SK-N-SH (cell line): ENCODE results near the gene SHANK2. TPM values are rescaled to one million over a fixed set of nuclear protein-coding genes. Genes with fewer than 3 reads are reported as not detected.

ENCODE experiments used
- CTCF ChIA-PET: fragments of 300-600, 350-600 bp; formaldehyde crosslinking; extraction: SDS; loops from one replicate; lab custom pipeline; 2021; lab: Yijun Ruan, JAX
- POLR2A ChIA-PET: fragments of 350-600 bp; sonication (Branson Sonifier 250); formaldehyde crosslinking; extraction: SDS; loops from one replicate; lab custom pipeline; 2020; ENCODE audit warnings: antibody characterized with exemption, inconsistent platforms; lab: Yijun Ruan, JAX
- DNase-seq: peaks from one replicate; pipeline ENCODE4 v3.0.0; 2012
- H2AFZ ChIP-seq: fragments of 200-600 bp; sonication (generic); 2 replicates; pipeline ENCODE4 v1.8.1; 2016; ENCODE audit warnings: antibody characterized with exemption, mild to moderate bottlenecking, low read depth
- H3F3A ChIP-seq: fragments of 200-600 bp; sonication (generic); replicated peaks from 2 replicates; pipeline ENCODE3; 2016; ENCODE audit warnings: antibody characterized with exemption, mild to moderate bottlenecking; ENCODE audit not compliant: insufficient read depth
- H3K27ac ChIP-seq, 2 experiments: fragments of 200-500 bp in 1 of 2; fragments of 200-600 bp in 1 of 2; sonication (Bioruptor generic) in 1 of 2; sonication (generic), shearing (Covaris generic) in 1 of 2; 2 replicates each; pipeline versions ENCODE4 v1.5.1 to v1.6.1; 2014 to 2016; ENCODE audit warnings: low read depth in 2 of 2, inconsistent platforms in 1 of 2, low read length in 1 of 2, mild to moderate bottlenecking in 1 of 2, mixed read lengths in 1 of 2
- H3K27me3 ChIP-seq: fragments of 200-600 bp; sonication (generic), shearing (Covaris generic); 2 replicates; pipeline ENCODE4 v1.6.1; 2016; ENCODE audit warnings: mixed run types; ENCODE audit not compliant: insufficient read depth
- H3K36me3 ChIP-seq, 2 experiments: fragments of 200-500 bp in 1 of 2; fragments of 200-600 bp in 1 of 2; sonication (Bioruptor generic) in 1 of 2; sonication (generic) in 1 of 2; replicated peaks in 1 of 2; 2 replicates each; pipeline versions ENCODE3 to v1.5.1; 2014 to 2016; ENCODE audit warnings: low read length in 1 of 2, mild to moderate bottlenecking in 1 of 2; ENCODE audit not compliant: insufficient read depth in 2 of 2, control insufficient read depth in 1 of 2
- H3K4me1 ChIP-seq, 2 experiments: fragments of 200-500 bp in 1 of 2; fragments of 200-600 bp in 1 of 2; sonication (Bioruptor generic) in 1 of 2; sonication (generic), shearing (Covaris generic) in 1 of 2; 2 replicates each; pipeline versions ENCODE4 v1.5.1 to v1.6.1; 2014 to 2016; ENCODE audit warnings: low read depth in 1 of 2, low read length in 1 of 2, mixed run types in 1 of 2; ENCODE audit not compliant: insufficient read depth in 2 of 2, control insufficient read depth in 1 of 2
- H3K4me2 ChIP-seq: fragments of 200-600 bp; sonication (generic), shearing (Covaris generic); 2 replicates; pipeline ENCODE4 v1.6.1; 2017; ENCODE audit warnings: mixed run types
- H3K4me3 ChIP-seq, 2 experiments: fragments of 200-500 bp in 1 of 2; fragments of 200-600 bp in 1 of 2; sonication (Bioruptor generic) in 1 of 2; sonication (generic), shearing (Covaris generic) in 1 of 2; 2 replicates each; pipeline versions ENCODE4 v1.5.1 to v1.8.1; 2014 to 2016; ENCODE audit warnings: low read depth in 2 of 2, inconsistent platforms in 1 of 2, low read length in 1 of 2, mild to moderate bottlenecking in 1 of 2, mixed read lengths in 1 of 2, moderate library complexity in 1 of 2
- H3K79me2 ChIP-seq: fragments of 200-600 bp; sonication (generic); 2 replicates; pipeline ENCODE4 v1.8.1; 2017; ENCODE audit warnings: mild to moderate bottlenecking; ENCODE audit not compliant: insufficient read depth
- H3K9ac ChIP-seq: fragments of 200-600 bp; sonication (generic); 2 replicates; pipeline ENCODE4 v1.6.1; 2017; ENCODE audit warnings: mixed run types
- H3K9me2 ChIP-seq: fragments of 200-600 bp; sonication (generic); 2 replicates; pipeline ENCODE4 v1.6.1; 2017; ENCODE audit warnings: mixed run types
- H3K9me3 ChIP-seq: fragments of 200-600 bp; sonication (generic); 2 replicates; pipeline ENCODE4 v1.6.1; 2017; ENCODE audit warnings: mixed run types, mild to moderate bottlenecking, moderate library complexity
- H4K20me1 ChIP-seq: fragments of 200-600 bp; sonication (generic); 2 replicates; pipeline ENCODE4 v1.6.1; 2017; ENCODE audit warnings: mild to moderate bottlenecking, mixed run types; ENCODE audit not compliant: insufficient read depth
- EZH2phosphoT487 ChIP-seq: fragments of 200-600 bp; sonication (generic); IDR thresholded peaks from 2 replicates; pipeline ENCODE4 v1.6.1; 2017; ENCODE audit warnings: low read depth, mixed run types, mild to moderate bottlenecking, antibody characterized with exemption, moderate library complexity, borderline replicate concordance
- GATA2 ChIP-seq: sonication (generic); formaldehyde crosslinking; IDR thresholded peaks from 2 replicates; pipeline ENCODE4 v1.5.0; 2020; ENCODE audit warnings: mild to moderate bottlenecking, missing genetic modification reagents
- NFIC ChIP-seq: IDR thresholded peaks from 2 replicates; pipeline ENCODE4 v1.4.0; 2012; ENCODE audit warnings: borderline replicate concordance
- YY1 ChIP-seq: IDR thresholded peaks from 2 replicates; pipeline ENCODE4 v1.4.0; 2012; ENCODE audit warnings: low read depth, mild to moderate bottlenecking
- WGBS: methylation state at CpG from one replicate; pipeline ENCODE4 v1.1.6; 2017; ENCODE audit warnings: low lambda C conversion rate; 5-methylcytosine and 5-hydroxymethylcytosine counted together
- polyA plus RNA-seq, 3 experiments: library from polyadenylated mRNA; depleted of rRNA; stranded (reverse); fragments of >200 nt; gene quantifications; 2 replicates each; pipeline ENCODE4 v1.2.3, GENCODE V29; 2012
- TF ChIP-seq, protein P1 (sequence below): IDR thresholded peaks from 2 replicates; pipeline ENCODE4 v1.4.0; 2012; ENCODE audit warnings: low read depth
- TF ChIP-seq, protein P2 (sequence below): IDR thresholded peaks from 2 replicates; pipeline ENCODE4 v1.4.0; 2012; ENCODE audit warnings: low read depth, borderline replicate concordance

Gene SHANK2
- polyA plus RNA-seq, 1 of the 3 experiments (the other 2 are of a cell fraction): under 0.01 TPM

DNA sequence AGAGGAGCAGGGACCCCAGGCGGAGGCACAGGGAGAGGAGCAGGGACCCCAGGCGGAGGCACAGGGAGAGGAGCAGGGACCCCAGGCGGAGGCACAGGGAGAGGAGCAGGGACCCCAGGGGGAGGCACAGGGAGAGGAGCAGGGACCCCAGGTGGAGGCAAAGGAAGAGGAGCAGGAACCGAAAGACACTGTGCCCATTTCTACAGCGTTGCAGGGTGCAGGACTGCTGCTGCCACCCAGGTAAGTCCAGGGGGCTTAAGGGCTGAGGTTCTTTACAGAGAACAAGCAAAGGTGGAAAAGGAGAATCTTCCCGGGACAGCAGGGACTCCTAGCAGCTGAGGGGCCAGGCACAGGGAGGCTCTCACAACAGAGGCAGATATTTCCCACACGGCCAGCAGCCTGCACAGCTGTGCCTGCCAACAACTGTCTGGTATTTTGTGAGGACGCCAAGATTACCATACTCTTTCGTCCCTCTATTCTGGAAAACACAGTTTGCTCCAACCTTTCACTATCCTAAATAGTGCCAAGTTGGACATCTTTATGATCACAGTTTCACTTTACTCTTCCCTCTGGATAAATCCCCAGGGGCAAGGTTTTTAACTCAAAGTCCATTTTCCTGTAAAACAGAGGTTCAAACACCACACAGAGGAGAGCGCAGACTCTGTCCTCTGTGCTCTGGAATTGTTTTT, 39.4 kb downstream of the SHANK2 start:
- H3K27ac ChIP-seq: no peak overlapping the region
- ChIA-PET CTCF (interaction anchor here (1.6 kb wide), 1 partner anchor 126 kb away, joined by 5 read pairs; no protein-coding TSS in a partner anchor), POLR2A (no interaction called here)
- no peak overlapping the region for H3K9ac ChIP-seq
- H3K9me2 ChIP-seq: no peaks in the 10 kb centered on the region
- no peak overlapping the region for H2AFZ ChIP-seq
- H3K27me3 ChIP-seq: no peaks in the 10 kb centered on the region
- no peak overlapping the region for H3K4me2 ChIP-seq
- 14% methylated on average over 9 of the region's 10 CpGs for WGBS
- H4K20me1 ChIP-seq: no peaks in the 10 kb centered on the region
- no peaks in the 10 kb centered on the region for H3K36me3 ChIP-seq
- no peak for TF ChIP-seq EZH2phosphoT487
- TF ChIP-seq, protein P1, sequence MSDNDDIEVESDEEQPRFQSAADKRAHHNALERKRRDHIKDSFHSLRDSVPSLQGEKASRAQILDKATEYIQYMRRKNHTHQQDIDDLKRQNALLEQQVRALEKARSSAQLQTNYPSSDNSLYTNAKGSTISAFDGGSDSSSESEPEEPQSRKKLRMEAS: no peak
- H3K79me2 ChIP-seq: no peaks in the 10 kb centered on the region
- no peak for DNase-seq
- no peaks in the 10 kb centered on the region for H3K4me1 ChIP-seq
- H3K9me3 ChIP-seq: no peaks in the 10 kb centered on the region
- no peaks in the 10 kb centered on the region for H3F3A ChIP-seq
- H3K4me3 ChIP-seq: no peak overlapping the region

DNA sequence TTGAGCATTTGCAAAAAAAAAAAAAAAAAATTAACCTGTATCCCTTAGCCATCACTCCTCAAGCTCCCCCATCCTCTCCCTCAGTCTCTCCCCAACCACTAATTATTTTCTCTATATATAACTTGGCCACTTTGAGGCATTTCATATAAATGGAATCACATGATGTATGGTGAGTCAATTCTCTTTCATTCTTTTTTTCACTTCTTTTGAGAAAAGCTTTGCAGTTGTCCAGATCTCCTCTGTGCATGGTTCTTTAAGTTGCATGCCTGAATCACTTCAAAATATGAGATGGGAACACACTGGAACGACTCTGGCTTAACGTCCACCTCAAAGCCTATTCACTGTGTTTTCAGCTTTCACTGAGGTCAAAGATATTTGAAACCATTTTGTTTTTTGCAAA, 40.7 kb downstream of the SHANK2 start:
- Histone ChIP-seq H3K27ac (no peak overlapping the region), H3K27me3 (no peaks in the 10 kb centered on the region), H3K4me2 (no peak overlapping the region), H2AFZ (no peak overlapping the region), H3K9me3 (no peaks in the 10 kb centered on the region), H3F3A (no peaks in the 10 kb centered on the region), H3K4me1 (no peaks in the 10 kb centered on the region), H3K36me3 (no peaks in the 10 kb centered on the region), H4K20me1 (no peaks in the 10 kb centered on the region)
- POLR2A ChIA-PET: no interaction called here
- no peak for DNase-seq
- WGBS: 24% methylated on average over 2 of the region's 2 CpGs
- TF ChIP-seq, protein P1: no peak
- no peak for TF ChIP-seq GATA2
- TF ChIP-seq, protein P2, sequence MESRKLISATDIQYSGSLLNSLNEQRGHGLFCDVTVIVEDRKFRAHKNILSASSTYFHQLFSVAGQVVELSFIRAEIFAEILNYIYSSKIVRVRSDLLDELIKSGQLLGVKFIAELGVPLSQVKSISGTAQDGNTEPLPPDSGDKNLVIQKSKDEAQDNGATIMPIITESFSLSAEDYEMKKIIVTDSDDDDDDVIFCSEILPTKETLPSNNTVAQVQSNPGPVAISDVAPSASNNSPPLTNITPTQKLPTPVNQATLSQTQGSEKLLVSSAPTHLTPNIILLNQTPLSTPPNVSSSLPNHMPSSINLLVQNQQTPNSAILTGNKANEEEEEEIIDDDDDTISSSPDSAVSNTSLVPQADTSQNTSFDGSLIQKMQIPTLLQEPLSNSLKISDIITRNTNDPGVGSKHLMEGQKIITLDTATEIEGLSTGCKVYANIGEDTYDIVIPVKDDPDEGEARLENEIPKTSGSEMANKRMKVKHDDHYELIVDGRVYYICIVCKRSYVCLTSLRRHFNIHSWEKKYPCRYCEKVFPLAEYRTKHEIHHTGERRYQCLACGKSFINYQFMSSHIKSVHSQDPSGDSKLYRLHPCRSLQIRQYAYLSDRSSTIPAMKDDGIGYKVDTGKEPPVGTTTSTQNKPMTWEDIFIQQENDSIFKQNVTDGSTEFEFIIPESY: no peak
- TF ChIP-seq, all 33 proteins: peak for 0
- CTCF ChIA-PET: interaction anchor here (0.9 to 1.6 kb wide), 2 partner anchors 29 to 125 kb away, joined by 3 to 5 read pairs; no protein-coding TSS in a partner anchor
- no peak overlapping the region for H3K4me3 ChIP-seq
- H3K9ac ChIP-seq: no peak overlapping the region
- H3K9me2 ChIP-seq: no peaks in the 10 kb centered on the region
- no peaks in the 10 kb centered on the region for H3K79me2 ChIP-seq

DNA sequence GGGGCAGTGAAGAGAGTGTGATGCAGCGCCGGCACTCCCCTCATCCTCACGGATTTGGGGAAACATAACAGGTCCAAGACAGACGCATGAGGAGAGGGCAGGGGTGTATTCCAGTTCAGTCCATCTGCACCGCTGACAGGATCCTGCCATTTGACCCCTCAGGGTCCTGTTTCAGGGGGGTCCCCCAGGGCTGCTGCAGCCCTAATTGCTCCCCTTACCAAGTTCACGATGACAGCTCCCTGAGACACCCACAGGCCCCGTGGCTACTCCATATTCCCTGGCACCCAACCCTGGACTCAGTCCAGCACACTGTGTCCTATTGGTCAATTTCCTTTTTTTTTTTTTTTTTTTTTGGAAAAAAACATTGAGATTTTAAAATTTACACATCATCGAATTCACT, 41.5 kb downstream of the SHANK2 start:
- H3K9me2 ChIP-seq: no peaks in the 10 kb centered on the region
- no peaks in the 10 kb centered on the region for H3K27me3 ChIP-seq
- no peaks in the 10 kb centered on the region for H3F3A ChIP-seq
- no peak for DNase-seq
- TF ChIP-seq NFIC (no peak), YY1 (no peak)
- TF ChIP-seq, all 33 proteins: peak for 0
- H3K4me3 ChIP-seq: no peak overlapping the region
- H3K9me3 ChIP-seq: no peaks in the 10 kb centered on the region
- WGBS: 41% methylated on average over 6 of the region's 8 CpGs
- no peaks in the 10 kb centered on the region for H4K20me1 ChIP-seq
- H3K4me2 ChIP-seq: no peak overlapping the region
- H3K4me1 ChIP-seq: no peaks in the 10 kb centered on the region
- no peak overlapping the region for H3K9ac ChIP-seq
- H3K36me3 ChIP-seq: no peaks in the 10 kb centered on the region
- no peaks in the 10 kb centered on the region for H3K79me2 ChIP-seq
- H3K27ac ChIP-seq: no peak overlapping the region
- ChIA-PET POLR2A (no interaction called here), CTCF (no interaction called here)
- H2AFZ ChIP-seq: no peak overlapping the region
